ENCODE measurements around the gene C2CD5.

DNA sequence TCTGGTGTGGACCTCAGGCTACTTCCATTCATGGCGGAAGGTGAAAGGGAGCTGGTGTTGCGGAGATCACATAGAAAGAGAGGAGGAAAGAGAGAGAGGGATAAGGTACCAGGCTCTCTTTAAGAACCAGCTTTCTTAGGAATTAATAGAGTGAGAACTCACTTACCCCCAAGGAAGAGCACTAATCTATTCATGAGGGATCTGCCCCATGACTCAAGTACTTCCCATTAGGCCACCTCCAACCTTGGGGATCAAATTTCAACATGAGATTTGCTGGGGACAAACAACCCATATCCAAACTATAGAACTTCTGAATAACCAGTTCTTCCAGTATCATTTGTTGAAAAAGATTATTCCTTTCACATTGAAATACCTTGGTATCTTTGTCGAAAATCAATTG is 34.0 kb upstream of the C2CD5 start:
- TF ChIP-seq, protein P1, sequence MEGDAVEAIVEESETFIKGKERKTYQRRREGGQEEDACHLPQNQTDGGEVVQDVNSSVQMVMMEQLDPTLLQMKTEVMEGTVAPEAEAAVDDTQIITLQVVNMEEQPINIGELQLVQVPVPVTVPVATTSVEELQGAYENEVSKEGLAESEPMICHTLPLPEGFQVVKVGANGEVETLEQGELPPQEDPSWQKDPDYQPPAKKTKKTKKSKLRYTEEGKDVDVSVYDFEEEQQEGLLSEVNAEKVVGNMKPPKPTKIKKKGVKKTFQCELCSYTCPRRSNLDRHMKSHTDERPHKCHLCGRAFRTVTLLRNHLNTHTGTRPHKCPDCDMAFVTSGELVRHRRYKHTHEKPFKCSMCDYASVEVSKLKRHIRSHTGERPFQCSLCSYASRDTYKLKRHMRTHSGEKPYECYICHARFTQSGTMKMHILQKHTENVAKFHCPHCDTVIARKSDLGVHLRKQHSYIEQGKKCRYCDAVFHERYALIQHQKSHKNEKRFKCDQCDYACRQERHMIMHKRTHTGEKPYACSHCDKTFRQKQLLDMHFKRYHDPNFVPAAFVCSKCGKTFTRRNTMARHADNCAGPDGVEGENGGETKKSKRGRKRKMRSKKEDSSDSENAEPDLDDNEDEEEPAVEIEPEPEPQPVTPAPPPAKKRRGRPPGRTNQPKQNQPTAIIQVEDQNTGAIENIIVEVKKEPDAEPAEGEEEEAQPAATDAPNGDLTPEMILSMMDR (IDR thresholded peaks at IDR 0.05): no peak
- no peak for TF ChIP-seq EZH2 (IDR thresholded peaks at IDR 0.05; ENCODE audit: borderline replicate concordance, insufficient read depth, low read depth, low read length, poor library complexity, severe bottlenecking)

All from B cell (primary cell).